HepG2 (cell line): ENCODE measurements around the gene CACNA1G. TPM values are rescaled to one million over a fixed set of nuclear protein-coding genes. Genes with fewer than 3 reads are reported as not detected.

Source experiments
- AGO1 ChIP-seq: fragments of 200-400 bp; formaldehyde crosslinking; IDR thresholded peaks from 2 replicates; pipeline ENCODE4 v1.6.1; 2017; ENCODE audit warnings: mild to moderate bottlenecking, low read depth, low read length, moderate library complexity; ENCODE audit not compliant: poor library complexity, severe bottlenecking
- CHD2 ChIP-seq: IDR thresholded peaks from 2 replicates; pipeline ENCODE4 v1.6.1; 2011; ENCODE audit warnings: low read depth, low read length, improper control_type of control experiment
- FOSL1 ChIP-seq: sonication (generic); formaldehyde crosslinking; IDR thresholded peaks from 2 replicates; pipeline ENCODE4 v1.9.0; 2021; ENCODE audit warnings: missing genetic modification reagents, borderline replicate concordance
- HNRNPLL ChIP-seq: fragments of 200-400 bp; formaldehyde crosslinking; IDR thresholded peaks from 2 replicates; pipeline ENCODE4 v1.6.1; 2017; ENCODE audit warnings: mild to moderate bottlenecking, low read depth, low read length; ENCODE audit not compliant: poor library complexity, severe bottlenecking
- MED8 ChIP-seq: sonication (generic); formaldehyde crosslinking; IDR thresholded peaks from 2 replicates; pipeline ENCODE4 v1.8.1; 2023; ENCODE audit warnings: mild to moderate bottlenecking, missing genetic modification reagents; ENCODE audit not compliant: insufficient replicate concordance
- MTF1 ChIP-seq: sonication (generic); formaldehyde crosslinking; IDR thresholded peaks from 2 replicates; pipeline ENCODE4 v1.5.0; 2020; ENCODE audit warnings: missing genetic modification reagents
- NFATC3 ChIP-seq: sonication (generic); formaldehyde crosslinking; IDR thresholded peaks from 2 replicates; pipeline ENCODE4 v1.5.1; 2020; ENCODE audit warnings: mild to moderate bottlenecking, missing genetic modification reagents
- NFE2 ChIP-seq: sonication (generic); formaldehyde crosslinking; IDR thresholded peaks from 2 replicates; pipeline ENCODE4 v1.4.0; 2020; ENCODE audit warnings: missing genetic modification reagents
- PHB2 ChIP-seq: fragments of 450-650 bp; IDR thresholded peaks from 2 replicates; pipeline ENCODE4 v1.6.1; 2018; ENCODE audit not compliant: partially characterized antibody
- PHF20 ChIP-seq: sonication (generic); formaldehyde crosslinking; IDR thresholded peaks from 2 replicates; pipeline ENCODE4 v1.5.0; 2020; ENCODE audit warnings: mild to moderate bottlenecking, missing genetic modification reagents
- SRF ChIP-seq: IDR thresholded peaks from 2 replicates; pipeline ENCODE4 v1.6.1; 2011; ENCODE audit warnings: mild to moderate bottlenecking, low read depth, low read length, moderate library complexity
- SRY ChIP-seq: sonication (generic); formaldehyde crosslinking; IDR thresholded peaks from 2 replicates; pipeline ENCODE4 v1.8.0; 2022; ENCODE audit warnings: mild to moderate bottlenecking, missing genetic modification reagents
- ZBTB2 ChIP-seq: sonication (generic); formaldehyde crosslinking; IDR thresholded peaks from 2 replicates; pipeline ENCODE4 v1.8.0; 2022; ENCODE audit warnings: low read depth, missing genetic modification reagents
- ZBTB21 ChIP-seq: sonication (generic); formaldehyde crosslinking; IDR thresholded peaks from 2 replicates; pipeline ENCODE4 v1.4.0; 2020; ENCODE audit warnings: missing genetic modification reagents
- ZC3H13 ChIP-seq: sonication (generic); formaldehyde crosslinking; IDR thresholded peaks from 2 replicates; pipeline ENCODE4 v1.8.1; 2023; ENCODE audit warnings: mild to moderate bottlenecking, missing genetic modification reagents, moderate library complexity
- ZMAT3 ChIP-seq: sonication (generic); formaldehyde crosslinking; conservative IDR thresholded peaks from 2 replicates; pipeline ENCODE4 v1.7.0; 2021; ENCODE audit warnings: missing genetic modification reagents
- ZNF276 ChIP-seq: sonication (generic); formaldehyde crosslinking; IDR thresholded peaks from 2 replicates; pipeline ENCODE4 v1.4.0; 2020; ENCODE audit warnings: mild to moderate bottlenecking, low read depth, missing genetic modification reagents
- ZNF563 ChIP-seq: sonication (generic); formaldehyde crosslinking; IDR thresholded peaks from 2 replicates; pipeline ENCODE4 v1.8.0; 2022; ENCODE audit warnings: mild to moderate bottlenecking, moderate library complexity, missing genetic modification reagents
- ZNF598 ChIP-seq: sonication (generic); formaldehyde crosslinking; IDR thresholded peaks from 2 replicates; pipeline ENCODE4 v1.5.1; 2020; ENCODE audit warnings: mild to moderate bottlenecking, missing genetic modification reagents, borderline replicate concordance
- ZNF770 ChIP-seq: sonication (generic); formaldehyde crosslinking; IDR thresholded peaks from 2 replicates; pipeline ENCODE4 v1.5.0; 2020; ENCODE audit warnings: mild to moderate bottlenecking, missing genetic modification reagents
- ZNF839 ChIP-seq: sonication (generic); formaldehyde crosslinking; IDR thresholded peaks from 2 replicates; pipeline ENCODE4 v1.4.0; 2020; ENCODE audit warnings: missing genetic modification reagents, mild to moderate bottlenecking, borderline replicate concordance
- polyA plus RNA-seq, 8 experiments: library from polyadenylated mRNA; depleted of rRNA in 3 of 8; stranded (reverse) in 7 of 8; unstranded in 1 of 8; fragments of >200 nt; fragmentation: Illumina TruSeq in 4 of 8; extraction: Trizol in 4 of 8; gene quantifications; 2 replicates each; pipeline versions ENCODE4 v1.2.1 to v1.2.3, GENCODE V29; 2011 to 2016; ENCODE audit warnings: low read depth in 4 of 8, missing spikeins in 1 of 8, mixed read lengths in 1 of 8; ENCODE audit not compliant: insufficient read depth in 1 of 8
- total RNA-seq, 5 experiments: library from RNA; depleted of rRNA; stranded (reverse); fragments of >200 nt; fragmentation: Illumina TruSeq; extraction: Trizol; gene quantifications; 2 replicates each; pipeline ENCODE4 v1.2.3, GENCODE V29; 2016; ENCODE audit warnings: low read depth in 1 of 5
- TF ChIP-seq, protein P1 (sequence below): sonication (generic); formaldehyde crosslinking; IDR thresholded peaks from 2 replicates; pipeline ENCODE4 v1.4.0; 2020; ENCODE audit warnings: missing genetic modification reagents
- TF ChIP-seq, protein P2 (sequence below): sonication (generic); formaldehyde crosslinking; IDR thresholded peaks from 2 replicates; pipeline ENCODE4 v1.5.0; 2020; ENCODE audit warnings: missing genetic modification reagents

CACNA1G gene
- total and polyA plus RNA-seq, 2 of the 13 experiments (the other 11 are each of a cell fraction or from before 2014, with no cell fraction given) = 0.02 TPM; not detected in 1

GRCh38 chr17:50634915-50635731 lies 74.6 kb downstream of the CACNA1G start (continued):
- TF ChIP-seq ZNF839 (no peak), ZMAT3 (CRISPR knock-in tag) (no peak), NFE2 (CRISPR knock-in tag) (no peak), ZBTB2 (no peak), ZNF598 (CRISPR knock-in tag) (no peak), ZBTB21 (CRISPR knock-in tag) (no peak), NFATC3 (no peak), SRY (0 out of 2 replicates have a peak, but pooled peaks have one; percentile 47), ZNF770 (CRISPR knock-in tag) (no peak; the same call in 1 of the 2 replicates), MED8 (CRISPR knock-in tag) (peak; percentile 0), MTF1 (CRISPR knock-in tag) (no peak), PHF20 (CRISPR knock-in tag) (no peak), FOSL1 (CRISPR knock-in tag) (no peak), AGO1 (peak; percentile 35), HNRNPLL (peak; percentile 61), ZNF563 (CRISPR knock-in tag) (no peak; the same call in 1 of the 2 replicates), SRF (no peak), ZNF276 (CRISPR knock-in tag) (no peak), ZC3H13 (no peak), CHD2 (0 out of 2 replicates have a peak, but pooled peaks have one; percentile 7), PHB2 (no peak)
- TF ChIP-seq, protein P1, sequence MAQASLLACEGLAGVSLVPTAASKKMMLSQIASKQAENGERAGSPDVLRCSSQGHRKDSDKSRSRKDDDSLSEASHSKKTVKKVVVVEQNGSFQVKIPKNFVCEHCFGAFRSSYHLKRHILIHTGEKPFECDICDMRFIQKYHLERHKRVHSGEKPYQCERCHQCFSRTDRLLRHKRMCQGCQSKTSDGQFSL (CRISPR knock-in tag) = no peak; the same call in 1 of the 2 replicates
- TF ChIP-seq, protein P2, sequence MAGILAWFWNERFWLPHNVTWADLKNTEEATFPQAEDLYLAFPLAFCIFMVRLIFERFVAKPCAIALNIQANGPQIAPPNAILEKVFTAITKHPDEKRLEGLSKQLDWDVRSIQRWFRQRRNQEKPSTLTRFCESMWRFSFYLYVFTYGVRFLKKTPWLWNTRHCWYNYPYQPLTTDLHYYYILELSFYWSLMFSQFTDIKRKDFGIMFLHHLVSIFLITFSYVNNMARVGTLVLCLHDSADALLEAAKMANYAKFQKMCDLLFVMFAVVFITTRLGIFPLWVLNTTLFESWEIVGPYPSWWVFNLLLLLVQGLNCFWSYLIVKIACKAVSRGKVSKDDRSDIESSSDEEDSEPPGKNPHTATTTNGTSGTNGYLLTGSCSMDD (CRISPR knock-in tag) = no peak
